HG03175 (cell line): Measurements from ENCODE around the gene PAPSS1.

ENCODE experiments used
- ATAC-seq: cut with Tn5 transposase; IDR thresholded peaks from one replicate; pipeline ENCODE4 v1.9.1; 2021; ENCODE audit warnings: mild to moderate bottlenecking, moderate library complexity; ENCODE audit not compliant: unreplicated experiment

The PAPSS1 gene

GRCh38 chr4:107570952-107571351, 149.1 kb downstream of the PAPSS1 start:
- ATAC-seq: no peak

DNA sequence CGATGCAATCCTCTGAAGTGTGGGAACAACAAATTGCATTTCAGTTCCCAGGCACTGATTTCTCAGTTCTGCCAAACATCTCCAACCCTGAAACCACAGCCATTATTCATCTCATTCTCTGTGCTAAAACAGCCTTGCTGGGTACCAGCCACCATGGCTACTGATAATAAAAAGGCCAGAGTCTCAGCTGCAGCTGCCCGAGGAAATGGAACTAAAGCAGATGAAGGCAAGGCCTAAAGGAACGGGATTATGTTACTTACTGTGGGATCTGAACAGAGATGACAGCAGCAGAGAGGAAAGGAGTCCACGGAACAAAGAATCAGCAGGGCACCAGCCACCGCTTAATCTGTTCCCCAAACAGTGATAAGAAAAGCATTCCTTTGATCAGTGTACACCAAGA, 155.7 kb downstream of the PAPSS1 start:
- ATAC-seq: no peak
